CD4-positive, alpha-beta T cell treated with Interleukin-12 subunit alpha and Interleukin-12 subunit beta, for 1 hour (primary cell): Measurements from ENCODE around the gene THYN1.

ENCODE experiments used
- DNase-seq: peaks from one replicate; pipeline ENCODE4 v3.0.0-alpha.2; 2020

Gene THYN1

DNA sequence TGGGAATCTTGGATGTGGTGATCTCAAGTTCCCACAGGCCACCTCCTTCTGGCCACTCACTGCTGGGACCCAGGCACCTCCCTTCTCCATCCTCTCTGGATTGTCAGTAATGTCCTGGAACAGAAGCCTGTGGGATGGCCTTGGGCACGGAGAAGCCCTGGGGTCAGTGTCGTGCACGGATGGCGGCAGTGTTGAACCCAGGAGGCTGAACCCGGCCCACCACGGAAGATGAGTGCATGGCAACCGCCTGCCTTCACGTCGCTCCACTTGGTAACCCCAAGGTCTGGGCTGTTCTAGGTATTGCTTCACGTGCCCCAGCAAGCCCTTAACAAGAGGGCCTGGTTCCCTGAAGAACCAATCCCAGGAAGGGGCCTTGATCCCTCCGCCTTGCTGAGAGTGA, 7.1 kb downstream of the THYN1 start:
- DNase-seq = no peak

DNA sequence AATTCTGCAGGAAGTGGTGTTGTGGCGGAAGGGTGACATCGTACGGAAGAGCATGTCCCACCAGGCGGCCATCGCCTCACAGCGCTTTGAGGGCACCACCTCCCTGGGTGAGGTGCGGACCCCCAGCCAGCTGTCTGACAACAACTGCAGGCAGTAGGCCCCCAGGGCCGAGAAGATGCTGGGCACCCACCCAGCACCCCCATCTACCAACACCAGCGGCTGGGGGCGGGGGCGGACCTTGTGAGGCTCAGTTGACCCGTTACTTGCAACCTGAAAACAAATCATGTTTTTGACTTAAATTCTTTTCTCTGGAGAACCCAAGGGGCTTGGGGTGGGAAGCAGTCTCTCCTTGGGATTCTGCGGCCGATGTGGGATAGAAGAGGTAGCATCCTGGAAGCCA, 7.7 kb downstream of the THYN1 start:
- no peak for DNase-seq

DNA sequence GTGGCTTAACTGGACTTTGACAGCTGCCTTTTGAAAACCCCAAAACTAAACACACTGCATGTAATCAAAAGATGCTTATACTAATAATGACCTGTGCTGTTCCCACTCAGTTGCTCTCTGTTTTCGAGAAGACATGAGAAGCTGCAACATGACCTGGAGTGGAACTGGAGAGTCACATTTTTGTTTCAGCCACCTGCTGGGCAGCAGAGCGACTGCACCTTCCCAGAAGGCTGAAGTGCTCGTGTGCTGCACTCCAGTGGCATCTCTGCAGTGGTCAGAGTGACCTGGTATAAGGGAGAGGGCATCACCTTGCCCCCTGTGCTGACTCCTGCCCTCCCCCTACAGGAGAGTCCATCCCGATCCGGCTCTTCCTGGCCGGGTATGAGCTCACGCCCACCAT, 8.6 kb downstream of the THYN1 start:
- peak; percentile 36 for DNase-seq

DNA sequence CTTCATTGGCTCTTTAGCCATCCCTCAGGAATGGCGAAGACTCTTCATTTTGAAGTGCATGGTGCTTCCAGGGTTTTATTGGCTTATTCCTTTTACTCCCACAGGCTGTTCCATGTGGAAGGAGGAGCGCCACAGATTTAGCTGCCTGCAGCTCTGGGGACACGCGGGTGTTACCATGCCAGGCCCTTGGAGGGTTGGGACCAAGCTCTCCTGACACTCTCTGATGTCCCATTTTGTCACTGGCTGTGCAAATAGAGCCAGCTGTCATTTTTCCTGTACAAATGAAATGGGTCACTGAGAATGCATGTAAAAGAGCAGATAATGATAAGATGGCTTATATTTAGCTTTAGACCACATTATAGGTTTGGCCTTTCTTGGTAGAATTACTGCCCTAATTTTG, 9.2 kb downstream of the THYN1 start:
- DNase-seq = no peak

DNA sequence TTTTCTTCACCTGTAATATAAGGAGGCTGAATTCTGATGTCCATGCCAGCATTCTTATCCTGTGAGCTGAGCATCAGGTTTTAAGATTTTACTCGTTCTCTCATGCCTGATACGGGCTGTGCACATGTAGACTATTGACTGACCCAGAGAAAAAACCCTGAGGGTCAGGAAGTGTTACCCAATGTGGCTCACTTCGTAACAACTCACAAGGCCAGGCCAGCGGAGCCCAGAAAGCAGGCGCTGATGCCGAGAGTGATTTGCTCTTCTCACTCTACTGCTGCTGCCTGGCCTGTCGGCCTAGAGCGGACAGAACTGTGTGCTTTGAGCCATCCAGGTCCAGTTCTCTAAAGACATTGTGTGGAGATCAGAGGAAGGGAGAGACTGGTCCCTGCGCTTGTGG, 10.8 kb downstream of the THYN1 start:
- no peak for DNase-seq

DNA sequence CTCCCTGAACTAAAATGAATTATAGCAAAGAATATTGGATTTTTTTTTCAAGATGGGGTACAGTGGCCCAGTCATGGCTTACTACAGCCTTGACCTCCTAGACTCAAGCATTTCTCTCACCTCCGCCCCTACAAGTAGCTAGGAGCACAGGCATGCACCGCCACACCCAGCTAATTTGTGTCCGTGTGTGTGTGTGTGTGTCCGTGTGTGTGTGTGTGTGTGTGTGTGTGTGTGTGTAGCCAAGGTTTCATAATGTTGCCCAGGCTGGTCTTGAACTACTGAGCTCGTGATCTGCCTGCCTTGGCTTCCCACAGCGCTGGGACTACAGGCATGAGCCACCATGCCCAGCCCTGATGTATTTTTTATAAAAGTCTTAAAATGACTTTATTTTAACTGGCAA, 12.6 kb downstream of the THYN1 start:
- DNase-seq = no peak

DNA sequence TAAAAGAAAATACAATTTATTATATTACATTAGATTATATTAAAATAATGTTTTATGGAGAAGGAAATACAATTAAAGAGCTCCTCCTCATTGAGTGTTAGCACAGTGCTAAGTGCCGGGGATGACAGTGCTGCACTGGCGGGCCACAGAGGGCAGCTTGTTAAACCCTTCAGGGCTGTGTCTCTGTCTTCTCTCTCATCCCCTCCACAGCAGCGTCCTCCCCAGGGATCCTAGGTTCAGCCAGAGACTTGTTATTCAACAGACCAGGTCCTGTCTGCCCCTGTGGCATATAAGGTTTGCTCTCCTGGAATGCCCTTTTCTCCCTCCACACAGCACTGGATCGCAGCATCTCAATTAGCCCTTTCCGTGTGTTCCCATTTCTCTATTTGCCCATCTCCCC, 14.2 kb downstream of the THYN1 start:
- no peak for DNase-seq

DNA sequence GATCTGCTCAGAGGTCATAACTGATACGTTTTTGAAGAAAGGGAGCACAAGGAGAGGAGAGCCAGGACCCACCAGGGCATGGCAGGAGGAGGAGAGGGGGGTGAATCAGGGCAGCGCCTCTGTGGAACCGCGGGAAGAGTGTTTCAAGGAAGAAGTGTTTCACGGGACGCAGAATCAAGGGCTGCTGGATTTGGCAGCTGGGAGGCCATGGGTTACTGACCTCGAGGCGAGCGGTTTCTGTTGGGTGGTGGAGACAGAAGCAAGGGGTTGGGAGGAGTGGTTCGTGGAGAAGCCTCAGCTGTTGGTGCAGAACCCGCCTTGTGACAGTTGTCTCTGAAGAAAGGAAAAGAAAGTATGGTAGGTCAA, 15.6 kb downstream of the THYN1 start:
- no peak for DNase-seq

DNA sequence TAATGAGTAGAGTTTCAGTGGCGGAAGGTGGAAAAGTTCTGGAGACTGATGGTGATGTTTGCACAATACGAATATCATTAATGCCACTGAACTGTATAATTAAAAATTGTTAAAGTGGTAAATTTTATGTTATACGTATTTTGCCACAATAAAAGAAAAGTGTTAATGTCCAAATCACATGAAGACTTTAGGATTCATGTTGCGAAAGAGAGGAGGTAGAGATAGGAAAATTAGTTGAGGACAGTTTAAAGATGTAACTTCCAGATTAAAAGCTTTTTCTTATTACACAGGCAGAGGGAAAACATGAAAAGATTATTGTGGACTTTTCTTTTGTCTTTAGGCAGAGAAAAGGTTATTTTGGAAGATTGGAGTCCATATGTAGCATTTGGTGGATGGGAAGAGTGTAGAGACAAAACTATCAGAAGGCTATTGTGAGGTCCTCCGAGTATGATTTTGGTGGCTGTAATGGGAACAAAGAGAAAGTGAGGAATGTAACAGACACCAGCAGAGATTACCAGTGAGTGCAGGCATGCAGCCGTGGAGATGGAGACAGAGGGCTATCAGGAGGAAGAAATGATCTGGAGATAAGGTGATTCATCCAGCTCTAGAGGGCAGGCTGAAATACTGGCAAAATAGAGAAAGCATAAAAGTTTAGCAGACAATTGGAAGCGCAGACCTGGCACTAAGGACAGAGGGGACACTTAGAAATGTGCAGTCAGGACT, 16.2 kb downstream of the THYN1 start:
- DNase-seq = no peak

DNA sequence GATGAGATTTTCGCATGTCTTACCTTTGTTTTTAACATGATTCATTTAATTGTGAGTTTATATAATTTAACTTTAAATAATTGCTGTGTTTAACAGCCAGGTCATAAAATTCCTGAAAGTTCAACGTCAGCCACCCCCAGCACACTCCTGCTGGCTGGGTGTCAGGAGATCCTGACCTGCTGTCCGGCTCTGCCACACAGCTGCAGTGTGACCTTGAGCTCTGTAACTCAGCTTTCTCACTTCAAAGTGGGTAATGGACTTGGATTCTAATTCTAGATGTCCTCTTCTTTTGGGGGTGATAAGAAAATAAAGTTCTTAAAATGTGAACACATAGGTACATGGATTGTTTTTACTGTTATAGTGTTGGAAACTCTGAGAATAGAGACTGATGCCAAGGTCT, 17.8 kb downstream of the THYN1 start:
- no peak for DNase-seq

DNA sequence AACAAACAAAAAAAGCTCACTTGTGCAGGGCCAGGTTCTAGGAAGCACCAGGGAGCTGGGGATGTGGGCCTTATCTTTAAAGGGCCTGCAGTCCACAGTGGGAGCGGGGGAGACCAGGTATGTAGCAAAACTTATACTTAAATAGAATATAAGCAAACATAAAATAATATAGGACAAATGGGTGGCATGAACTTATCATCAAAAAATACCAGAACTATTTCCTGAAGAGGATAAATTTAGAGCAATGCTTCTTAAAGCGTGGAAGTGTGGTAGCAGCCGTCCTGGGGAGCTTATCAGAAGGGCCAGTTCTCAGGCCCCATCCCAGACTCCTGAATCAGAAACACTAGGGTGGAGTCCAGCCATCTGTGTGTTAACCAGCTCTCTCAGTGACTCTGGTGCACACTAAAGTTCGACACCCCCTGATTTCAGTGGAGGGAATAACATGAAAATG, 19.4 kb downstream of the THYN1 start:
- DNase-seq = no peak

DNA sequence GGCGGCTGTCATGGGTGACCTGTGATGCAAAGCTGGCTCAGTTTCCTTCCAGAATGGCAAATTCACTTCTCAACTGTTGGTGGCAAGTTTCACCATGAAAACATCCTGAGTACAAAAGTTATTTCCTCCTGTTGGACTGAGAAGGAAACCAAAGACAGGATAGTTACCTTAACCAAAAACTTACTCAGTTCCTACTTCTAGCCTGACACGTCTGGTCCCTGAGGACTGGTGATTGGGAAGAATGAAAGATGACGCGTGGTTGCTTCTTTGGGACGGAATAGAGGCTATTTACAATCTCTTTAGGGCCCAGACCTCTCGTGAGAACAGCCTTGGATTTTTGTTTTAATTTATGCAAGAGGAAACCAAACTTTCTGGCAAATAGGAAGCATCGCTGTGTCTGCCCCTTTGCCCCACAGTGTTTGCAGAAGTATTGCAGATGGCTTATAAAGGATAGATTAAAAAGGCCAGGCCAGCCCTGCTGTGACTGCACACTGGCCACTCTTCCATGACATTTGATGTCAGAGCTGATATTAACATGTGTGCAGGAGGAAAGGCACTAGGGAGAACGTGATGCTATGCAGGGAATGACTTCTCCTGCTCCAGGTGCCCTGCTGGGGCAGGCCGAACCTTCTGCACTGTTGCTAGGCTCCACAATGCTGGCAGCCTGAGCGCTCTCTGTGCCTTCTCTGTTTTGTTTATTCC, 21.0 kb downstream of the THYN1 start:
- no peak for DNase-seq

DNA sequence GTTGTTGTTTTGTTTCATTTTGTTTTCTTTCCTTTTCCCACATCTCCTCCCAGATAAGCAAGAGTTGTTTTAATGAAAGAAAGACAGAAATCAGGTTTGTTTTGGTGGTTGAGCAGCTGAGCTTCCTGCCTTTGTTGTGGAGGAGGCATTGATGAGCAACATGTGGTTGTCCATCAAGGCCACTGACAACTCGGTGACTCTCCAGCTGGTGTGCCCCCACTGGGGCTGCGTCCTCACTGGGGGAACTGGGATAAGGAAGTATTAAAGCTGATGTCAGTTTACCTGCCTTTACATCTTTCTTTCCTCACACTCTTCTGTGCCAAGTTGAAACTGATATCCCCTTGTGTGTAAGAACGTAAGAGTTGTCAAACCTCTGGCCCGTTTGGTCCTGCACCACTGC, 22.8 kb downstream of the THYN1 start:
- no peak for DNase-seq

DNA sequence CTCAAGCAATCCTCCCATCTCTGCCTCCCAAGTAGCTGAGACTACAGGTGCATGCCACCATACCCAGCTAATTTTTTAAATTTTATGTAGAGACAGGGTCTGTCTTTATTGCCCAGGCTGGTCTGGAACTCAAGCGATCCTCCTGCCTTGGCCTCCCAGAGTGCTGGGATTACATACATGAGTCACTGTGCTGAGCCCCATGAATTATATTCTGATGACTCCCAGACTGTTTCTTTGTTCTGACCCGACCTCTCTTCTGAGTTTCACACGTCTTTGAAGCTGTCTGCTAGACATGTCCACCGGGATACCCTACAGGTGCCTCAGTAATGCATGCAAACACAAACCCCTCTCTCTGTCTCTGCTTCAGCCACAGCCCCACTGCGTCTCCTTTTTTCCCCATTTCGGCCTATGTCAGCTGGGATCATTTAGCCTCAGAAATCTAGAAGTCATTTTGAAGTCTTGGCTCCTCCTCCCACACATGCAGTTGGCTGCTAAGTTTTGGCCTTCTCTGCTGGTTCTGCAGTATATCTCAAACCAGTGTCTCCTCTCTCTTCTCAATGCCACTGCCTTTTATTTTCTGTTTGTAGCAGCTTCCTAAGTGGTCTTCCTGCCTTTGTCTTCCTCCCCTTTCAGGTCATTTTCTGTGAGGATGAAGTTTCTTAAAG, 23.9 kb downstream of the THYN1 start:
- no peak for DNase-seq

DNA sequence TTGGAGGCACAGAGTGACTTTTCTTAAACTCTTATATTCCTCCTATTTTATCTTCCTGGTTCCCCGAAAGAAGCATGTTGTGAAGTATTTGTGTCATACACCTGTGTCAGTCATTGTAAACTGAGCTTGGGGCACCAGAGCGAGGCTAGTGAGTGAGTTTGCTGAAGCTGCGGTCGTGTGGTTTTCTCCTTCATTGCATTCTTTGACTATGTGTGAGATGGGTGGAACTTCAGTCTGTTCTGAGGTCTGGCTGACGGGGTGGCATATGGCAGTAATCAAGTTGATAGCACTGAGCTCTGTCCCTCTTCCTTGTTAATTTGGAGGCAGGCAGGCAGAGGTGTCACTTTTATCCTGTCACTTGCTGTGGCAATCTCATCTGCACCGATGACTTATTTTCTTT, 24.5 kb downstream of the THYN1 start:
- DNase-seq = peak; percentile 36

DNA sequence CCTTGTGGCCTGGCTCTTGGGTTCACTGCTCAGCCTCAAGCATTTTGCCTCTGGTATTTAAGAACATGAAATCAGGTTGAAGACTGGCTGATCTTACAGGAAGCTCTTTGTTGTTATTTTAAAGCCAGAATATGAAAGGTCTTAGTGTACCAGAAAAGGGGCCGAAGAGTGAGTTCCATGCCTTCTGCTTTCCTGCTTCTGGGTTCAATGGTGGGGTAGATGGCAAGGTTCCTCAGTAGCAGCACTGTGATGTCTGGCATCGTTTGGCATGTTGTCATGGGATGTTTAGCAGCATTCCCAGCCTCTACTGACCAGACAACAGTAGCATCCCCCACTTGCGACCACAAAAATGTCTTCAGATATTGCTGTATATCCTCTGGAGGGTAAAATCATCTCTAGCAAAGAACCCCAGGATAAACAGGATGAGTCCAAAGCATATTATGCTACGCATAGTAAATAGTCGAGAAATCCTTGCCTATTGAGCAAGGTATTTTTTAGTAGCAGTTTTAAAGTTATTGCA, 26.3 kb downstream of the THYN1 start:
- DNase-seq = no peak

DNA sequence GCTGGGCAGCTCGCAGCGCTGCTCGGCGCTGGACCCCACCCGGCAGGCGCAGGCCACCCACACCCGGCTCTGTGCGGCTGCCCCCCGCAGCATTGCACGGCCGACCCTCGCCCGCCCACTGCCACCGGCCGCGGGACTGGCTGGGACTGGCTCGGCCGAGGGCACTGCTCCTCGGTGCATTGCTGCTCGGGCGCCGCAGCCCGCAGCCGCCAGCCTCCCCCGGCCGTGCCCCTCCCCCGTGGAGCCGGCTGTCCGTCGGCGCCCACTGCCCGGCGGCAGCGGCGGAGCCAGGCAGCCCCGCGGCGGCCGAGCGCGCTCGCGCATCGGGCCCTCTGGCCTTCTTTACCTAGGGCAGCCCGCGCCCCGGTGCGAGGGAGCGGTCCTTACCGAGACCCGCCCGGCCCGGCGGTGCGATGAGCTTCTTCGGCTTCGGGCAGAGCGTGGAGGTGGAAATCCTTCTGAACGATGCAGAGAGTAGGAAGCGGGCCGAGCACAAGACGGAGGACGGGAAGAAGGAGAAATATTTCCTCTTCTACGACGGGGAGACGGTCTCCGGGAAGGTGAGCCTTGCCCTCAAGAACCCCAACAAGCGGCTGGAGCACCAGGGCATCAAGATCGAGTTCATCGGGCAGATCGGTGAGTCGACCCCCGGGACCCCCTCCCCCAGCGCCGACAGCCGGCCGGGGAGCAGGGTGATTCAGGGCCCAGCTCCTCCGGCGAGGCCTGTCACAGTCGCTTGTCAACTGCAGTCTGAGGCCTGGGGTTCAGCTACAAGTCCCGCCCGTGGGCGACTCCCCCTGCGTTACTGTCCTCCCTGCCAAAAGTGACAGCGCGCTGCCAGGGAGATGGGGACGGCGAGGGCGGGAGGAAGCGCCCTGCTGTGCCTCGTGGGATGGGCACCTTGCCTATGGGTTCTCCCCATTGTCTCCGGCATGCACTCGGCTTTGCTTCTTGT, 28.2 kb downstream of the THYN1 start:
- peak; percentile 48 for DNase-seq

DNA sequence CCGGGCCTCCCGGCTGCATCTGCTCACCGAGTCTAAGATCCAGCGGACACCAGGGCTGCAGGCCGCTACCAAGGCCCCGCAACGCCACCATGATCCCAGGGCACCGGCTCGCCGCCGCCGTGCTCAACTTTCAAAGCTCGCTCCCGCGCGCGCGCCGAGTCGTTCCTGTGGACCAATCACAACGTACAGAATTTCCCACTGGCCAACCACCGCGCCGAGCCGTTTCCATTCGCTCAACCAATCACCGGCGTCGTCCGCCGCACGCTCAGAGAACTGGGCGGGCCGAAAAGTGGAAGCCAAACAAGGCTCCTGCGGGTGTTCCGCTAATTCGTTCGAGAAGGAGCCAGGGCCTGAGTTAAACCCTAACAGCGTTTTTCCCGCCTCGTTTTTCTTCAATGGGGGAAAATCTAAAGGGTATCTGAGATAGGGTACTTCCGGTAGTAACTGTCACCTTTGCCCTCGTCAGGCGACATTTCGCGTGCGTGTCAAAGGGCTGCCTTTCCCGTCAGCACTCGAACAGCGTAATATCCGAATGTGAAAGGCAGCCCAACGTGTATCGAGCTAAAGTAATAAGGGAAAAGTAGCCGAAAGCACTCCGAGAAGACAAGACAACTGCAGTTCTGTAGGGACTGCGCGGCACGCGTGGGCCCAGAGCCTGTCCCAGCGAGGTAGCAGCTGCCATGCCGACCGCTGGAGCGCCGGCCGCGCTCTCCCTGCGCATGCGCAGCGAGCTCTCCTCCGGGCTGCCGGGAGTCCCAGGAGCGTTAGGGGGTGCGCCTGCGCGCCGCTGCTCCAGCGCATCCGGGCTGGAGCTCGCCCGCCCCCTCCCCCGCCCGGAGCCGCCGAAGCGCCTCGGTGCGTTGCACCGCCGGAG, 29.1 kb downstream of the THYN1 start, which contains the start of the genes NCAPD3 and VPS26B:
Gene NCAPD3 (minus strand): TSS at position 132 of the 874 bp plus-strand sequence. CDS start 41 bp downstream, at position 91.
Gene VPS26B (plus strand): TSS at position 836 of the 874 bp plus-strand sequence. CDS start 452 bp downstream, outside the sequence.
- peak; percentile 95 for DNase-seq

DNA sequence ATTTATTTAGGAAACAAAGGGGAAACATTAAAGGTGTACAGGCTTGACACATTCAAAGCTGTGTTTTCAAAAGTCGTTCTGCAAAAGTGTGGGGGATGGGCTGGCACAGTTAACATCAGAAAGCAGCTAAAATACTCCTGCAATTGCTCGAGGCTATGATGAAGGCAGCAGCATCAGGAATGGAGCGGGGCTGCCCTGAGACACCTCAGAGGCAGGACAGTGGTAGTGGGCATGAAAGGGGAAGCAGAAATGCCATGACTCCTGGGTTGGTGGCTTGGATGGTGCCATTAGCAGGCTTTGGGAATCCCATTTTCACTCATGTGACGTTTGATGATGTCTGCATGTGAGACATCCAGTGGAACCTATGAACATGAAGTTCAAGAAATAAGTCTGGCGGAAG, 30.0 kb downstream of the THYN1 start:
- no peak for DNase-seq

DNA sequence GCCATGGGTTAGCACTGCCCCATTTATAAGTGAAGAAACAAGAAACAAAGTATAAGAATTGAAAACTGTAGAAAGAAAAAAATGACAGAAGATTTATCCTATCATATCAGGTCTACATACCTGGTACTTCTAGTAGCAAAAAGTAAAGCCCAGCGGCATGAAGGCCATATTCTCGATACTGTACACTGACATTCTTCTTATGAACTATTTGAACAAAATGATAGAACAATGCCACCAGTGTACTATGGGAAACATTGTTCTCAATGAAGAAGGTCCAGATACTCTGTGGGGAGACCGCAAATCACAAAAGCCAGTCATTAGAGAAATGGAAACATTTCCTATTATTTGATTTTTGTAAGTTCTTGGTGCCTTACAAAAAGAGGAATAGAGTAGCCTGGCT, 36.3 kb downstream of the THYN1 start:
- no peak for DNase-seq

DNA sequence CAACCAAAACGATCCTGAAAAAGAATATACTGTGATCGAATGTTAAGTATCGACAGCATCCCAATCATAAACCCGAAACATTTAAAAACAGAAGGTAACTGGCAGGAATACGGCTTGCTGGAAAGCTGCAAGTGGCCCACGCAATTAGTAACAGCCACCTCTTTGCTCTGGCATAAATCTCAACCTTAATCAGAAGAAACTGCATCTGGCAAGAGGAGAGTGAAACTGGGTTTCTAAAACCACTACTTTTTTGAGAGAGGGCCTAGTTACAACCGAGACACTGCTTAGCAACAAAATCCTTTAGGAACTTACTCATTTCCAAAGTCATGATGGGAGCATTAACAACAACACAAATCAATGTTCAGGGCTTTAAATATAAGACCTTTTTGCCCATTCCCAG, 37.3 kb downstream of the THYN1 start:
- no peak for DNase-seq
